LNCAP (cell line): ENCODE results near the gene DSC3.
A peak's percentile ranks its signal among the peaks of the same experiment; 100 is the strongest.

ENCODE experiments used
- TF ChIP-seq, protein P1 (sequence below): fragments of 450-650 bp; IDR thresholded peaks from 2 replicates; pipeline ENCODE4 v1.5.1; 2017; ENCODE audit warnings: mild to moderate bottlenecking

The DSC3 gene

DNA sequence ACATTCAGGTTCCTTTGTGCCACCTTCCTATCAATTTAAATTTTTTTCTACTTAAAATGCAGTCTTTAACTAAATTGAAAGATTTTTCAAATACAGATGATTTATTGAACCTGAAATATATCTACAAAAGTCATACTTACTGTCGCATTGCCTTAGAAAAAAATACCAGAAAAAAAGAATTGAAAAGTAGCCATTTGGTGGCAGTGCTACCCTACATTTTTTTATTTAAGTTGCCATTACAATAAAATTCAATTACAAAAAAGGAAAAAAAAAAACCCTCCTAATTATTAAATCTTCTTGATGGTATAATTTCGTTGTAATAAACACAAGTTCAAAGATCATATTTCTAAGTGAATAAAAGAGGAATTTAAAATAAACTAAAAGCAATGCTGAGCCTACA, 43.4 kb downstream of the DSC3 start:
- TF ChIP-seq, protein P1, sequence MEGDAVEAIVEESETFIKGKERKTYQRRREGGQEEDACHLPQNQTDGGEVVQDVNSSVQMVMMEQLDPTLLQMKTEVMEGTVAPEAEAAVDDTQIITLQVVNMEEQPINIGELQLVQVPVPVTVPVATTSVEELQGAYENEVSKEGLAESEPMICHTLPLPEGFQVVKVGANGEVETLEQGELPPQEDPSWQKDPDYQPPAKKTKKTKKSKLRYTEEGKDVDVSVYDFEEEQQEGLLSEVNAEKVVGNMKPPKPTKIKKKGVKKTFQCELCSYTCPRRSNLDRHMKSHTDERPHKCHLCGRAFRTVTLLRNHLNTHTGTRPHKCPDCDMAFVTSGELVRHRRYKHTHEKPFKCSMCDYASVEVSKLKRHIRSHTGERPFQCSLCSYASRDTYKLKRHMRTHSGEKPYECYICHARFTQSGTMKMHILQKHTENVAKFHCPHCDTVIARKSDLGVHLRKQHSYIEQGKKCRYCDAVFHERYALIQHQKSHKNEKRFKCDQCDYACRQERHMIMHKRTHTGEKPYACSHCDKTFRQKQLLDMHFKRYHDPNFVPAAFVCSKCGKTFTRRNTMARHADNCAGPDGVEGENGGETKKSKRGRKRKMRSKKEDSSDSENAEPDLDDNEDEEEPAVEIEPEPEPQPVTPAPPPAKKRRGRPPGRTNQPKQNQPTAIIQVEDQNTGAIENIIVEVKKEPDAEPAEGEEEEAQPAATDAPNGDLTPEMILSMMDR = peak; percentile 51

DNA sequence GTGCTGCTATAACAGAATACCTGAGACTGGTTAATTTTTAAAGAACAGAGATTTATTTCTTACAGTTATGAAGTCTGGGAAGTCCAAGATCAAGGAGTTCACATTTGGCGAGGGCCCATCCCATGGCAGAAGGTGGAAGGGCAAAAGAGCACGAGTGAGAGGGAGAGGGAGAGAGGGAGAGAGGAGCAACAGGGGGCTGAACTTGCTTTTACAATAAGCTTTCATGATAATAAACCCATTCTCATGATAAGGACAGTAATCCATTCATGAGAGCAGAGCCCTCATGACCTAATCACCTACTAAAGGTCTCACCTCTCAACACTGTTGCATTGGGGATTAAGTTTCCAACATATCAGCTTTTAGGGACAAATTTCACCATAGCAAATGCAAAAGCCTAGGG, 45.3 kb downstream of the DSC3 start:
- TF ChIP-seq, protein P1 = no peak

DNA sequence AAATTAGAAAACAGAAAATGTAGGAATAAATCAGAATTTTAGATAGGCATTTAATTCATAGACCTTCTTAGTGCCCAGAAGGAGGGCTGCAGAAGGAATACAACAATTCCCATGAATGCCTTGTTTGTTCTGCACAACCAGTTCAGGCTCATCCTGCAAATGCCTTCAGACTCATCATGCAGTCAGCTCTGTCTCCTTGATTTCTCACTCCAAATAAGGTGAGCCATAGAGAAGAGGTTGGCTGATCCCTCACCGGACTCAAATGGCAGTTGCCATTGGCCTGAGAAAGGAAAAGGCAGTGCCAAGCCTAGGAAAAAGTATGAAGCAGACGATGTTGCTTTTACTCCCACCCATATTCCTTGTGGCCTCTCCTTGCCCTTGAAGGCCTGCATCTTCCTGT, 50.3 kb downstream of the DSC3 start:
- TF ChIP-seq, protein P1 = no peak

DNA sequence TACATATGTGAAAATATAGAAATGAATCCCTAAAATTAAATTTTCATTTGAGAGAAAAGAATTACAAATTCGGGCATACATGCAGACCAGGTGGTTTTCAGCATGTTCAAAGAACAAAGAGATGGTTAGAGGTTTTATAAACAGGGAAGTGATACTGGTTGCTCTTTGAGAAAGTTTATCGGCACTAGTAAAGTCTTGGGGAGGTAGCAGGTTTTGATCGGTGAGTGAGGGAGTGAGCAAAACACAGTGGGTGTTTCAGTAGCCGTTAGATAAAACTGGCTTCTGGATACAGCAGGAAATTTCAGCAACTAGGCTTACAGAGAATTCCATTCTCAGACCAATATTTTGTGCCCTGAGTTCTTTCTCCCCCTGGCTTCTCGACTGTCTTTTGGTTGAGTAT, 51.1 kb downstream of the DSC3 start:
- TF ChIP-seq, protein P1 = no peak

DNA sequence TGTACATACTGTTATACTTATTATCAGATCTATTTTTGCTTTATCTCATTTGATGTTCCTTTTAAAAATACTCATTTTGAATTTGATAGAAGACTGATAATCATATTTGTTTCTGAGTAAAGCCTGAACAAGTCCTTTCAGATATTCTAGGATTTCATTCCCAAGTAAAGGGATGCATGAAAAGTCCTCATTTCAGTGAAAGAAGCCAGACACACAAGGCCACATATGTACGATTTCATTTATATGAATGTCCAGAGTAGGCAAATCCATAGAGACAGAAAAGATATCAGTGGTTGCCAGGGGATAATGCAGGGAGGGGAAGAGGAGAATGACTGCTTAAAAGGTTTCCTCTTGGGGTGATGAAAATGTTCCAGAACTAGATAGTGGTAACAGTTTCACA, 53.4 kb downstream of the DSC3 start:
- TF ChIP-seq, protein P1 = no peak

DNA sequence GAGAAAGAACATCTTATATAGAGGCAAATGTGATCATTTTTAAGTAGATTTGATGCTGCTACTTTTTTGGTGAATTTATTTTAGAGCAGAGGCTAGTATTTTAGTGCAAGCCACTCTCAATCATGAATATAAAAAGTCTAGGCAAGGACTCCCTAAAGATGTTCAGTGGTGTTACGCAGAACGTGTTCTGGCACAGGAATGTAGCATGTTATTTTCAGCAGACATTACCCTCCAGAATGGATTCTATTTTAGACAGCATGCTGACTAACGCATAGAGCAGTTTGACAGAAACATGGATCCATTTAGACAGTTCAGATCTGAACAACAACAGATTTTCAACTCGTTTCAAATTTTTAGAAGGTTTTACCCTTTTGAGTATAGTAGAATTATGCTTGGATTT, 54.1 kb downstream of the DSC3 start:
- TF ChIP-seq, protein P1 = no peak

DNA sequence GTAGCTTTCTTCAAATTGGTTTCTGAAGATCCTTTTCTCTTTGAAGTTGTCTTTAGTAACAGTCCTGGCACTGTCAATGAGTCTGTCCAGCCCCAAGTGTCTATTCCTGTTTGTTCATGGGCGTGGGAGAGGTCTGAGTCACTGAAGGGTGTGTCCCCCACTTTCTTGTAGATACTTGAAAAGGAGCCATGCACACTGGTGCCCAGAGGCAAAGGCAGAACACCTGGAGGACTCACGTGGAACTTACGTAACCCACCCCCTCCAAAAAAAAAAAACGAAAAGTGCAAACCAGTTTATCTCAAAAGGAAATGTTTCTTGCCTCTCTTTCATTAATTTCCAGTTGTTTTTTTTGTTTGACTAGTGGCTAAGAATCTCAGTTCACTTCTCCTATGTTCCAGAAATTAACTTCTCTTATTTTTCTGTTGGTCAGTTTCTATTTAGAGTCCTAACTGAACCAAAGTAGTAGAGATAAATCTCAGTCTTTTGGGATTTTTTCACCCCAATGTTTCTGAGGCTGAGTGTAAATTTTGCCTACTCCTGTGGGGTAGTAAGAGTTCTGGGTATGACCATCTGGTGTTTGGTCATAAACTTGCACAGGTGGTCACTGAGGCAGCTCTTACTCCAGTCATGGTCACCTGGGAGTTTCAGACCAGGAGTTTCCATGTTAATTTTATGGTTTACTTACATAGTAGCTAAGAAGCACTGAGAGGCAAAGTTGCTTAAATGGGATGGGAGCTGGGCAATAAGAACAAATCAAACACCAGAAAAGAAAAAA, 54.9 kb downstream of the DSC3 start:
- TF ChIP-seq, protein P1 = no peak

DNA sequence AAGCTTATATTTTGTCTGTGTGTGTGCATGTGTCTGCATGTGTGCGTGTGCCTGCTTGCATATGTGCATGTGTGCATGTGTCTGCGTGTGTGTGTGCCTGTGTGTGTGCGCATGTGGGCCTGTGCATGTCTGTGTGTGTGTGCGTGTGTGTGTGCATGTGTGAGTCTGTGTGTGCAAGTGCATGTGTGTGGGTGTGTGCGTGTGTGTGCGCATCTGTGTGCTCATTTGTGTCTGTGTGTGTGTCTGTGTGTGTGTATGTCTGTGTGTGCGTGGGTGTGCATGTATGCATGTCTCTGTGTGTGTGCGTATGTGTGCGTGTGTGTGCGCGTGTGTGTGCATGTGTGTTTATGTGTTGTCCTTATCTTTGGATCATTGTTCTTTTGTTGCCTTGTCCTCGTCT, 56.8 kb downstream of the DSC3 start:
- TF ChIP-seq, protein P1 = no peak
